HEK293 (cell line): ENCODE measurements around the gene ZNF23.

Source experiments
- ZNF561 ChIP-seq: fragments of 450-650 bp; IDR thresholded peaks from 2 replicates; pipeline ENCODE4 v1.5.1; 2018; ENCODE audit warnings: missing biosample characterization, missing genetic modification characterization, borderline replicate concordance
- ZNF645 ChIP-seq: fragments of 450-650 bp; formaldehyde crosslinking; IDR thresholded peaks from 2 replicates; pipeline ENCODE4; 2016; ENCODE audit warnings: missing biosample characterization, missing genetic modification characterization

- TF ChIP-seq ZNF645 (tag by site-specific recombination) (no peak), ZNF561 (tag by site-specific recombination) (no peak)
These were observed 37.8 kb upstream of the ZNF23 start for GRCh38 chr16:71499775-71500364.
